DMS153 treated with DMSO at 0.1 percent for 48 hours (cell line): ENCODE data around the gene UBE2I.
A peak's percentile ranks its signal among the peaks of the same experiment; 100 is the strongest.

Experiments
- DNase-seq: peaks from one replicate; lab custom pipeline; 2025; ENCODE audit not compliant: unreplicated experiment; lab: John Stamatoyannopoulos, UW

Gene UBE2I

DNA sequence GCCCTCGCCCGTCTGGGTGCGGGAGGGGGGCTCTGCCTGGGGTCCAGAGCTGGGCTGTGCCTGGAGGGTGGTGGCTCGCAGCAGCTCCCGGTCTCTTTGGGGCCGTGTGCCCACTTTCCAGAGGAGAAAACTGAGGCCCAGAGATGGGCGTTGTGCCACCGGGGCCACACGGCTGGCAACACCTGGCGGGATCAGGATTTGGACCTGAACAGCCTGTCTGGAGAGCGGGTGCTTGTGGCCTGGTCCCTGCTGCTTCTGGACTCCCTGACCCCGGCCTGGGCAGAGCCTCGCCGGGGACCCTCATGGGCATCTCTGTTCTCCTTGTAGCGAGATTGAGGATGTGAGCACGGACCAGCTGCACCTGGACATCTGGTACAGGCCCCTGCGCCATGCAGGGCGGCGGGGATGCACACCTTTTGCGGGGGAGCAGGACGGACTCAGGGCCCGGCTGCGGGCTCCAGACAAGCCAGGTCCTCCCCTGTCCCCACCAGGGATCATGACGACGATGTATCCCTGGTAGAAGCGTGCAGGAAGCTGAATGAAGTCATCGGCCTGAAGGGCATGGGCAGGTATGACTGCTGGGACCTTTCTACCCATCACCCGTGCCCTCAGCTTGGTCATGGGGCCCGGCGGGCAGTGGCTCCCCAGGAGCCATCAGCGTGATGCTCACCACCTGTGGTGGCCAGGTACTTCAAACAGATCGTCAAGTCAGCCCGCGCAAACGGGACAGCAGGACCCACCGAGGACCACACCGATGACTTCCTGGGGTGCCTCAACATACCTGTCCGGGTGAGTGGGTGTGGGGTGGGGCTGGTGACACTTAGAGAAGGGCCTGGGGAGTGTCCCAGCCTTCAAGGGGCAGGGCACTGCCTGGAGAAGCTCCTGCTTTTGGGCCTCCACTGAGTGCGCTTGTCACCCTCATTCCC lies 32.3 kb downstream of the UBE2I start:
- no peak for DNase-seq

GRCh38 chr16:1342526-1343427 lies 33.3 kb downstream of the UBE2I start:
- DNase-seq, result peak; percentile 98

DNA sequence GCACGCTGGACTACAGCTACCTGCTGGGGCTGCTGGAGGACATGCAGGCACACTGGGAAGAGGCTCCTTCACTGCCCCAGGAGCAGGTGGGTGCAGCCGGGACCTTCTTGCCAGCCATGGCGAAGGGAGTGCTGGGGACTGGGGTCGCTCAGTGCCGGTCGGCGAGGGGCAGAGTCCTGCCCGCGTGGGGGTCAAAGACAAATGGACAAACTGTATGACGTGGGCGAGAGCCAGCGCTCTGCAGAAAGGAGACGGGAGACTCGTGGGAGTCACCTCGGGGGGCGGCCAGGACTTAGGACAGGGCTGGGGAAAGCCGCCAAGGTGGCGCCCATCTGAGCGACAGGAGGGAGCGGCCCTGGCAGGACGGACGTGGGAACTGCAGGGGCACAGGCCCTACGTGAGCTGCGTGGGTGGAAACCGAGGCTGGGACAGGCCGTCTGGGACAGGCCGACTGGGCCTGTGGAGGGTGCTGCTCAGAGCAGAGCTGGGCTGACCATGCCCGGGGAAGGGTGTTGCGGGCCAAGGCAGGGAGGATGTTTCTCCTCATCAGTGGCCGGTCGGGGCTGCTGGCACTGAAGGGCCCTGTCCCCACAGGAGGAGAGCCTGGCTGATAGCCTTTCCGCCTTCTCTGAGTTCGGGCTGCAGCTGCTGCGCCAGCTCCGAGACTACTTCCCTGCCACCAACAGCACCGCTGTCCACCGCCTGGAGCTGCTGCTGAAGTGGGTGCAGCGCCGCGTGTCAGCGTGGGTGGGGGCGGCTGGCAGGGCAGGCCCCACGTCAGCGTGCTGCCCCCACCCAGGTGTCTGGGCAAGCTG lies 34.2 kb downstream of the UBE2I start:
- DNase-seq, result no peak

GRCh38 chr16:1344499-1344898 lies 35.1 kb downstream of the UBE2I start:
- no peak for DNase-seq

DNA sequence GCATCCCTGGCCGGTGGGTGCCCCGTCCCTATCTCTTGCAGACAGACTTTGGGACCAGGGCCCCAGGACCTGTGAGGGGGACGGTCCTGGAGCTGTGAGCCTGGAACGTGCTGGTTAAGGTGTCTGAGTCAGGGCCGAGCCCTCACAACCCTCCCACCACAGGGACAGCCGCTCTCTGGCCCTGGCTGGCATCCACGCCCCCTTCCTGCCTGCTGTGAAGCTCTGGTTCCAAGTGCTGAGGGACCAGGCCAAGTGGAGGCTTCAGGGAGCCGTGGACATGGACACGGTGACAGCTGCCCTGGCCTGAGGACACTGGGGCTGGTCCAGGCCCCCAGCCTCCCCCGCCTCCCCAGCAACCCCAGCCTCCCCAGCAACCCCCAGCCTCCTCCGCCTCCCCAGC lies 35.7 kb downstream of the UBE2I start:
- no peak for DNase-seq

DNA sequence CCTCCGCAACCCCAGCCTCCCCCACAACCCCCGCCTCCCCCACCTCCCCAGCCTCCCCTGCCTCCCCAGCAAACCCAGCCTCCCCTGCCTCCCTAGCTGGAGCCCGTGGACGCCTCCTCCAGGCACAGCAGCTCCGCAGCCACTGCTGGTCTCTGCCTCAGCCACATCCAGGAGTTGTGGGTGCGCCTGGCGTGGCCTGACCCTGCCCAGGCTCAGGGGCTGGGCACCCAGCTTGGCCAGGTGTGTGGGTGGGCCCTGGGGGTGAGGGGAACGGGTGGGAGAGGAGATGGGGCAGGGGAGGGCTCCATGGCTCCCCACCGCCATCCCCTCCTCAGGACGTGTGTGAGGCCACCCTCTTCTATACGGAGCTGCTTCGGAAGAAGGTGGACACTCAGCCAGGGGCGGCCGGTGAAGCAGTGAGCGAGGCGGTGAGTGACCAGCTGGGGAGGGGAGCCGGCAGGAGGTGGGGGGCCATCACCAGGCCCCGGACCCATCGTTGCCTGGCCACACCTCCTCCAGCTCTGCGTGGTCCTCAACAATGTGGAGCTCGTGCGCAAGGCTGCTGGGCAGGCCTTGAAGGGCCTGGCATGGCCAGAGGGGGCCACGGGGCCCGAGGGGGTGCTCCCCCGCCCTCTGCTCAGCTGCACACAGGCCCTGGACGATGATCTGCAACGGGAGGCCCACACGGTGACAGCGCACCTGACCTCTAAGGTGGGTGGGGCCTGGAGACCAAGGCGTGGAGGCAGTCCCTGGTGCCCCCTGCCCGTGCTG lies 36.4 kb downstream of the UBE2I start:
- DNase-seq, result no peak

- no peak for DNase-seq
Observed at GRCh38 chr16:1346422-1347285, 37.2 kb downstream of the UBE2I start.

- no peak for DNase-seq
Observed at GRCh38 chr16:1347286-1347855, 37.9 kb downstream of the UBE2I start.

GRCh38 chr16:1347962-1348361 lies 38.5 kb downstream of the UBE2I start:
- no peak for DNase-seq

DNA sequence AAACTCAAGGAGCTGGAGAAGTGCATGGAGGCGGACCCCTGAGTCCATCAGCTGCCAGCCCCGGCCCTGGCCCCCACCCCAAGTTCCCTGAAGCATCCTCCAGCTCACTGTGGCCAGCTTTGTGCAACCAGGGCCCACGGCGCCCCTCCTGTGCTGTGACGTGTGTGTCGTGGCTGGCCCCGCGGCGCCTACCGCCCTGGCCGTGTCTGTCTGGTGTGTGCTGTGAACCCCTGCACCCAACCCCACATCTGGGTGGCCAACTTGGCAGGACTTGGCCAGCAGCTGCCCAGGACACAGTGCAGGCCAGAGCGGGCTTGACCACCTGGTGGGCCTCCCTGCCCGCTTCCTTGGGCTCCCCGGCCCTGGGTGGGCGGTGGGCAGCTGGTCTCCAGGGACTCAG lies 39.0 kb downstream of the UBE2I start:
- no peak for DNase-seq

GRCh38 chr16:1348926-1349325 lies 39.5 kb downstream of the UBE2I start:
- no peak for DNase-seq

DNA sequence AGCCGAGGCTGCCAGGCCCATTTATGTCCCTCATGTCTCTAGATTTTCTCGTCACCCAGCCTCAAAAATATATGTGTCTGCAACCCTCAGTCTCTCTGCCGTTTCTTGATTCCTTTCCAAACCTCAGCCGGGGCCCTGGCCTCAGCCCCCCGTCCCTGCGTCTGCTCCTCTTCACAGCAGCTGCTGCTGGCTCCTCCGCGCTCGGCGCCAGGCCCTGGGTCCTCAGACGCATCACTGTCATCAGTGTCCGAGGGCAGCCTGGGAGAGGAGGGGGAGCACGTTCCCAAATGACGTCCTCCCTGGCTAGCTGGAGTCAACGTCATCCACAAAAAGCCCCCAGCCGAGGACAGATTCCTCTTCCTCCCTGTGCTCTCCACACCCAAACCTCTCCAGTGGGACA lies 39.9 kb downstream of the UBE2I start:
- no peak for DNase-seq

DNA sequence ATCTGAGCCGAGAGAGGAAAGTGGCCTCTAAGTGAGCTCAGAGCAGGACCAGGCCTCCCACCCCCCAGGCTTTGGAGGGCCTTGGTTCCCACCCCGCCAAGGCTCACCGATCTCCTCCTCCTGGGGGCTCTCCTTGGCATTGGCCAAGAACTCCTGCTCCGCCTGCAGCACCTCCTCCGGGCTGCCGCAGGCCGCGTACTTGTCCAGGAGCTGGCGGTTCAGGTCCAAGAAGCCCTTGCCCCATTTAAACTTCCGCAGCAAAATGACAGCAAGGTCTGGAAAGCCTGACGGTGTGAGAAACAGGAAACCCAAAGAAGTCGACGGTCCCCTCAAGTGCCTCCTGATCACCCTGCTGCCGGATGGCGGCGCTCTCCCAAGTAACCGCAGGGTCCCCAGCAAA lies 40.5 kb downstream of the UBE2I start:
- DNase-seq, result no peak

DNA sequence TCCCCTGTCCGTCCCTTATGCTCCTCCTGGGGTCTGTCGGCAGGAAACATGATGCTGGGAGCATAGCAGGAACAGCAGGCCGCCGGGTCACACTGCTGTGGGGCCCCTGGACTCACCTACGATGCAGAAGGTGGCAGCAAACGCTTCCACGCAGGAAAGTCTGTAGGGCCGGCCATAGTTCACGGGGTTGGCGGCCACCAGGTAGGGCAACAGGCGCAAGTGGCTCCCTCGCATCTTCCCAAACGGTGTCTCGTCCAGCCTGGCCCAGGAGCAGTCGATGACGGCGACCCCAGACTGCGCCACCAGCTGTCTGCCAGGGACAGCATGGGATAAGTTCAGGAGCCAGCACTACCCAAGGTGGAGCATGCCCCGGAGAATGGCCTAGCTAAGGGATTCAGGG lies 41.3 kb downstream of the UBE2I start:
- DNase-seq, result no peak

DNA sequence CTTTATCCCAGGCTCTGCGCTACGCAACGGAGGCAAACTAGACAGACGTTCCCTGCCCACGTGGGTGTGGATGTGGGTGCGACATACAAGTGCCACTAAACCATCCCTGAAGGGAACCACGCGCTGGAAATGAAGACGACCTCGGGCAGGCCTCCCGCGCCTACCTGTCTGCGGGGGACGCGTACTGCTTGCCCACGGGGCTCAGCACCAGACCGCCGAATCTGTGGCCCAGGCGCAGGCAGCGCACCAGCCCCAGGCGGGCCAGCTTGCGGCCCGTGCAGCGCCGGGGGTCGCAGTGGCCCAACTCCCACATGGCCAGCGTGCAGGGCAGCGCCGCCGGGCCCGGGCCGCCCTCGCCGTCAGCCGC lies 41.8 kb downstream of the UBE2I start:
- DNase-seq, result no peak

DNA sequence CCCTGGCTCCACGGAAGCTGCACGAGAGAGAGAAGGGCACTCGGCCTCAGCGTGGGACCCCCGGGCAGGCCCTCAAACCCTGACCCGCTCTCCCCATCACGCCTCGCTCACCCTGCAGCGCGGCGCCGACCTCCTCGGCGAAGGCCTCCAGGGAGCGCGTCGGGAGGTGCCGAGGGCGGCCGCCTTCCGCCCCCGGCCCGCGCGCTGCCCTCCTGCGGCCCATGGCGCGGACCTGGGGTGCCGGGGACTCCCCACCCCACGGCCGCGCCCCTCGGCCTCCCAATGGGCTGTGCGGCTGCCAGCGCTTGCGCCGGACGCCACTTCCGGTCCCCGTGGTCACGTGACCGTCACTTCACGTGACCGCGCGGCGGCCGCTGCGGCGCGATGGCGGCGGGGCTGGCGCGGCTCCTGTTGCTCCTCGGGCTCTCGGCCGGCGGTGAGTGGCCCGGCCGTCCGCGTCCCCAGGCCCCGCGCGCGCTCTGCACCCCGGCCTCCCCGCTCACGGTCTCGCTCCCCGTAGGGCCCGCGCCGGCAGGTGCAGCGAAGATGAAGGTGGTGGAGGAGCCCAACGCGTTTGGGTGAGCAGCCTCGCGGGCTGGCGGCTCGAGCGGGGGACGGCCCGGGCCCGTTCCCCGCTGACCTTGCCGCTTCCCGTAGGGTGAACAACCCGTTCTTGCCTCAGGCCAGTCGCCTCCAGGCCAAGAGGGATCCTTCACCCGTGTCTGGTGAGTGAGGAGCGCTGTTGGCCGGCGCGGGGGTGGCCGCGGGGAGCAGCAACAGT lies 42.3 kb downstream of the UBE2I start, which contains the start of the genes GNPTG and TSR3:
GNPTG (plus strand) TSS at position 350 of the 781 bp plus-strand sequence; CDS start at position 385, 35 bp downstream.
TSR3 (minus strand) TSS at position 297 of the 781 bp plus-strand sequence; CDS start at position 223, 74 bp downstream.
- peak; percentile 32 for DNase-seq

- DNase-seq, result no peak
Observed at GRCh38 chr16:1354815-1355540, 45.5 kb downstream of the UBE2I start.
